Upper lobe of left lung (tissue), 4 donors: Measurements from ENCODE around the gene RAB40B.

Experiments used
- EP300 ChIP-seq, 4 donors: sonication (generic); formaldehyde crosslinking; IDR thresholded peaks; one replicate each; pipeline ENCODE4 v1.5.1; 2017; ENCODE audit warnings: antibody characterized with exemption in 4 of 4, control low read depth in 2 of 4
- POLR2A ChIP-seq, 4 donors: fragments of 450-650 bp; IDR thresholded peaks; one replicate each; pipeline ENCODE4 v1.5.1; 2016 to 2017; ENCODE audit warnings: antibody characterized with exemption in 4 of 4, mild to moderate bottlenecking in 2 of 4
- TF ChIP-seq, protein P1 (sequence below), 6 experiments: fragments of 450-650 bp in 4 of 6; fragments of 200-600 bp in 2 of 6; sonication (generic) in 2 of 6; IDR thresholded peaks; one replicate each; pipeline ENCODE4 v1.5.1; 2016 to 2019; ENCODE audit warnings: antibody characterized with exemption in 6 of 6

GRCh38 chr17:82685291-82685690, 13.2 kb downstream of the RAB40B start:
- TF ChIP-seq, protein P1, sequence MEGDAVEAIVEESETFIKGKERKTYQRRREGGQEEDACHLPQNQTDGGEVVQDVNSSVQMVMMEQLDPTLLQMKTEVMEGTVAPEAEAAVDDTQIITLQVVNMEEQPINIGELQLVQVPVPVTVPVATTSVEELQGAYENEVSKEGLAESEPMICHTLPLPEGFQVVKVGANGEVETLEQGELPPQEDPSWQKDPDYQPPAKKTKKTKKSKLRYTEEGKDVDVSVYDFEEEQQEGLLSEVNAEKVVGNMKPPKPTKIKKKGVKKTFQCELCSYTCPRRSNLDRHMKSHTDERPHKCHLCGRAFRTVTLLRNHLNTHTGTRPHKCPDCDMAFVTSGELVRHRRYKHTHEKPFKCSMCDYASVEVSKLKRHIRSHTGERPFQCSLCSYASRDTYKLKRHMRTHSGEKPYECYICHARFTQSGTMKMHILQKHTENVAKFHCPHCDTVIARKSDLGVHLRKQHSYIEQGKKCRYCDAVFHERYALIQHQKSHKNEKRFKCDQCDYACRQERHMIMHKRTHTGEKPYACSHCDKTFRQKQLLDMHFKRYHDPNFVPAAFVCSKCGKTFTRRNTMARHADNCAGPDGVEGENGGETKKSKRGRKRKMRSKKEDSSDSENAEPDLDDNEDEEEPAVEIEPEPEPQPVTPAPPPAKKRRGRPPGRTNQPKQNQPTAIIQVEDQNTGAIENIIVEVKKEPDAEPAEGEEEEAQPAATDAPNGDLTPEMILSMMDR (IDR thresholded peaks at IDR 0.05), result no peak
- TF ChIP-seq POLR2A (IDR thresholded peaks at IDR 0.05), result no peak
- TF ChIP-seq EP300 (IDR thresholded peaks at IDR 0.05), result no peak
